Measurements from ENCODE around the gene RPP30.
A peak's percentile ranks its signal among the peaks of the same experiment; 100 is the strongest.

RPP30 gene

DNA sequence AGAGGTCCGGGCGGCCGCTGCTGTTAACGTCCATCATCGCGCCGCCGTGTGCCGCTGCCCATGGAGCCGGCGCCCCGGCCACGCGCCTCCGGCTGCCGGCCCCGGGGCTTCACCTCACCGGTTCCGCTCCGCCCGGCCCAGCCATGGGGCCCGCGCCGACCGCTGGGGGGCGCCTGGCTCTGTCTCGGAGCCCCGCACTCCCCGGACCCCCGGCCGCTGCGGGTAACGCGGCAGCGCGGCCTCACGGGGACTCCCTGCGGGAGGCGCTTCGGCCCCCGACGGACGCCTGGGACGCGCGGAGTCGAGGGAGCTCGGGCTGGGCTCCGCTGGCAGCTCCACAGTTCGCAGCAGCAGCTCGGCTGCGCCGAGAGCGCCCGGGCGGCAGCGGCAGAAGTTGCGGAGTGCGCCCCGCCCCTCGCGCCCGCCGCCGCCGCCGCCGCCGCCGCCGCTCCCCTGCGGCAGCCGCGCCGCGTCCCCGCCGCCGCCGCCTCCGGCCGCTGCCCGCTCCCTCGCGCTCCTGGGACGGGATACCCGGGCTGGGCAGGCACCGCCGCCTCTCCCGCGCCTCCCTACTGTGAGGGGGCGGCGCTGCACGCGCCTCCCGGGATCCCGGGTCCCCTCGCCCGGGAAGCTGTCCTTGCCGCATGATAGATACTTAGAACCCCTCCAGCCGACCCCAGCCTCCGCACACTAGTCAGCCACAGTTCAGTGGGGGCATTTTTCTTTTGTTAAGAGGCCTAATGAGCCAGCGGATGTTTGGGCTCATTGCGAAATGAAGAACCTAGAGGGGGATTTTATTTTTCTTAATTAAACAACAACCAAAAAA lies 13.9 kb upstream of the RPP30 start, which contains the start of gene HTR7:
Gene HTR7 (minus strand): TSS at position 405 of the 826 bp plus-strand sequence. CDS start 368 bp downstream, at position 37.
- TF ChIP-seq GATA1 (IDR thresholded peaks at IDR 0.05; ENCODE audit: low read depth, low read length) (no peak), POLR2A (IDR thresholded peaks at IDR 0.05; ENCODE audit: low read length) (no peak)
- DNase-seq: peak; percentile 35 to 69

DNA sequence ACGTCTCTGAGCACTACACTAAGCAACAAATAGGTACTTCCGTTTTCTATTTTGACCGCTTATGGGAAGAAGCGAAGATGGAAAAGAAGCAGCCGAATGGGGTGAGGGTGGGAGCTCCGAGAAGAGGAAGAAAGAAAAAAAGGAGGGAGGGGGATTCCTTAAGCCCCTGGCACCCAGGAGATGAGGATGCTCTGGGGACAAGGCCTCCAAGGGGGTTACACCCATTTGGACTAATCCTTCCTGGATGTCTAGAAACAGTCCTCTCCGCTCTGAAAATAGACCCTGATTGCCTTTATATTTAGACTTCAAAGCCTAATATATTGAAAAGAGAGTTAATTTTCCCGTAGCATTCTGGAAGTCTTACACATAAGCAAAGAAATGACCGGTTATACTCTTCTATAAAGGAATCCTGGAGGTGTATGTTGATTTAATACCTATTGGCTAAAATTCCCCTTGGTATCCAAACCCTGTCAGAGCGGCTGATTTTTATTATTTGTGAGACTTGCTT lies 13.3 kb upstream of the RPP30 start:
- DNase-seq: no peak
- TF ChIP-seq POLR2A (IDR thresholded peaks at IDR 0.05; ENCODE audit: low read length): no peak
- TF ChIP-seq GATA1 (IDR thresholded peaks at IDR 0.05; ENCODE audit: low read depth, low read length): no peak

DNA sequence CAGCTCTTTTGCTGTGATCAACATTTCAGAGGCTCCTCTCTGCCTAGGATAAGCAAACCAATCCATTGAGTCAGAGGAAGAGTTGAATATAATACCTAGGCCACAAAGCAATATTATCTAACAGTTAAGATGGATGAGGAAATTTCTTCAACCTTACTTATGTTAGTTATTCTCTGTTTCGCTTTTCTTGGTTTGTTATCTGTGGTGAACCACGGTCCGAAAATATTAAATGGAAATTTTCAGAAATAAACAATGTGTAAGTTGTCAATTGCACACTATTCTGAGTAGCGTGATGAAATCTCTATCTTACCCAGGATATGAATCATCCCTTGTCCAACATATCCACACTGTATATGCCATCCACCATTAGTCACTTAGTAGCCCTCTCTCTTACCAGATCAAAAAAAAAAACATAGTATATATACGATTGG lies 12.4 kb upstream of the RPP30 start:
- no peak for DNase-seq
- TF ChIP-seq POLR2A (IDR thresholded peaks at IDR 0.05; ENCODE audit: low read length): no peak
- no peak for TF ChIP-seq GATA1 (IDR thresholded peaks at IDR 0.05; ENCODE audit: low read depth, low read length)

DNA sequence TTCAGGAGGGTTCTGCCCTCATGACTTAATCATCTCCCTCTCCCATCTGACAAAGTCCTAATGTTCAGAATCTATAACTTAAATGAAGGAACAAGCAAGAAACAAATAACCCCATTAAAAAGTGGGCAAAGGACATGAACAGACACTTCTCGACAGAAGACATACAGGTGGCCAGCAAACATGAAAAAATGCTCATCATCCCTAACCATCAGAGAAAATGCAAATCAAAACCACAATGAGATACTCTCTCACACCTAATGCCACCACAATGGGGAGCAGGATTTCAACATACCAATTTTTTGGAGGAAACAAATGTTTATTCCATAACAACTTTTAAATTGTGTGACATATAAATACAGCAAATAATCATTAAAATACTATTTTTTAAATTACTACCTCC lies 11.0 kb upstream of the RPP30 start:
- TF ChIP-seq POLR2A (IDR thresholded peaks at IDR 0.05; ENCODE audit: low read length) (no peak), GATA1 (IDR thresholded peaks at IDR 0.05; ENCODE audit: low read depth, low read length) (no peak)
- no peak for DNase-seq

DNA sequence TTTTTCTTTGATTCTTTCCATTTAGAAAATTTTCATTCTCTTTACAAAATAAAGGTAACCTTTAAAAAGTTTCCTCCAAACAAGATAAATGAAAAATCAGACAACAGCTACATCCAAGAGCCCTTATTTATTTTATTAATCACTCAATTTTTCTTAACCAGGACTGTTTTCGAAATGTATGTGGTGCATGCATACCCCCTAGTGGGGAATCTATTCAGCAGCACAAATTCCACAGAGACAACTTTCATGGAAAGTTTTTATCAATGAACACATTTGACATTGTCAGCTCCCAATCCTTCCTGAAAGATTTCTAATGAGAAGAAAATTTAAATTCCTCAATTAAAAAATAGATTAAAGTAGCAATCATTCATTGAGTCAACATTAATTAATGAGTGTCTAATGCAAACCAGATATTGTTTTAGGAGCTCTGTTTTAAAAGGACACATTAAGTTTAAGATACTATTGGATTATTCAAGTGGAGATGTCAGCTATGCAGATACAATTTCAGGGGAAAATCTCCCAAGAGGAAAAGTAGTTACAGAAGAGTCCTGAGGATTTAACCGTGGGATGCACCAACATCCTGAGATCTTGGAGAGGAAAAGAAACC lies 8.8 kb upstream of the RPP30 start:
- DNase-seq: peak in 1 of 2 experiments; percentile 26
- TF ChIP-seq POLR2A (IDR thresholded peaks at IDR 0.05; ENCODE audit: low read length) (no peak), GATA1 (IDR thresholded peaks at IDR 0.05; ENCODE audit: low read depth, low read length) (no peak)

DNA sequence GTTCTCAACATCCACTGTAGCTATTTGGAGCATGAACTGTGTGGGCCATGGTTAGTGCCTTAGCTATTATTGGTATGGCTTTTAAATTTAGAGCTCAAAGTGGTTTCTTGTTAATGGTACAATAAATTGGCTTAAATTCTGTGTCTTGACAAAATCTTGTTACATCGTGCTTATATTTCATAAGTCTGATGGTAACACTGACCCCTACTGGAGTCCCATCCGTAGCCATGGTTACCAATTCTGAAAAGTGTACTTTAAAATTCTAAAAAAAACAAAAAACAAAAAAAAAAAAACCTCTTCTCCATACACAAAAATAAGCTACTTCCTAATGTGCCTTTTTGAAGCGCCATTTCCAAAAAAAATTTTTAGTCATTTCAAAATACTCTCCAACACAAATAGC lies 6.4 kb upstream of the RPP30 start:
- peak in 1 of 2 experiments; percentile 11 for DNase-seq
- TF ChIP-seq GATA1 (IDR thresholded peaks at IDR 0.05; ENCODE audit: low read depth, low read length) (no peak), POLR2A (IDR thresholded peaks at IDR 0.05; ENCODE audit: low read length) (no peak)

DNA sequence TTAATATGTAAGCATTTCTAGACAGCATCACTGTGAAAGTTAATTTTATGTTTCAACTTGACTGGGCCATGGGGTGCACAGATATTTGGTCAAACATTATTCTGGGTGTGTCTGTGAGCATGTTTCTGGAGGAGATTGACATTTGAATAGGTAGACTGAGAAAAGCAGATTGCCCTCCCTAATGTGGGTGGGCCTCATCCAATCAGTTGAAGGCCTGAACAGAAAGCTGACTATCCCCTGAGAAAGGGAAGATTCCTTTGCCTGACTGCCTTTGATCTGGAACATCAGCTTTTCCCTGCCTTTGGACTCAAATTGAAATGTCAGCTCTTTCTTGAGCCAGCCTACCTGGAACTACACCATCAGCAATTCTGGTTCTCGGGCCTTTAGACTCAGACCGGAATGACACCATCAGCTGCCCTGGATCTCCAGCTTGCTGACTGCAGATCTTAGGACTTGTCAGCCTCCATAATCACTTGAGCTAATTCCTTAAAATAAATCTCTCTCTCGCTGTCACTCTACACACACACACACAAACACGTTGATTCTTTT lies 5.7 kb upstream of the RPP30 start:
- TF ChIP-seq POLR2A (IDR thresholded peaks at IDR 0.05; ENCODE audit: low read length): no peak
- TF ChIP-seq GATA1 (IDR thresholded peaks at IDR 0.05; ENCODE audit: low read depth, low read length): no peak
- no peak for DNase-seq

DNA sequence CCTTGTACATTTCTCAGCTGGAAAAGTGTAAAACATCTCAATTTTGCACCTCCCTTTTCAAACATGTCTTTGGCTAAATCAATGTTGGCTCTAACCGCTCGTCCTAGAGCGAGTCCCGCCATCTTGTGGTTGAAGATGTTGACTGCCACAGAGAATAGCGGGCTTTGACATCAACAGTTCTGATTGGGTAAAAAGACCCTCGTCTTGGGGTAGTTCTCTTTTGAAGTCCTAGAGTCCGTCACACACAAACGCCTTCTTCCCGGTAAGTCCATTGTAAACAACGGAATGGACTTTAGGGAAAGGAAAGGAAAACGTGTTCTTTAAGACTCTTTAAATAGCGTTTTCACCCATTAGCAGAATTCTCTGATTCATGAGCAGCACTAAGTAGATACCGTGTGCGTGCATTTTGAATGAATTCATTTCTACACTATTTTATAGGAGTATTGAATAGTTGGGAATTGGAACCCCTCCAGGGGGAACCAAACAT lies 452 bp upstream of the RPP30 start:
- peak; percentile 58 to 70 for DNase-seq
- TF ChIP-seq POLR2A (IDR thresholded peaks at IDR 0.05; ENCODE audit: low read length): no peak
- no peak for TF ChIP-seq GATA1 (IDR thresholded peaks at IDR 0.05; ENCODE audit: low read depth, low read length)

DNA sequence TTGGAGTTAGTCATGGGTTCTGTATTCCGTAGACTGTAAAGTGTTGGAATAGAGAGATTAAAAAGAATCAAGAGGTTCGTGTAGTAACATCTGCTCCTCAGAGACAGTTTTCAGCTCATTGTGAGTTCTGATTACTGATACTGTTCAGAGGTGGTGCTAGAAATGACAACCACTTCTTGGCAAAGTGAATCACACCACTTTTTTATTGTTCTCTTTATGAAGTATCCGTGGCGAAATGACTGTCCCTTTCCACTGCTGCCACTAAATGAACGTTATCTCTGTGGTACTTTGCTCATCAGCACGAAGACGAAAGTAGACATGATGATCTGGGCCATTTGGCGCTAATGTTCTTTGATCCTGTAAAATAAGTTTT lies 860 bp downstream of the RPP30 start:
- DNase-seq: peak; percentile 49 to 58

DNA sequence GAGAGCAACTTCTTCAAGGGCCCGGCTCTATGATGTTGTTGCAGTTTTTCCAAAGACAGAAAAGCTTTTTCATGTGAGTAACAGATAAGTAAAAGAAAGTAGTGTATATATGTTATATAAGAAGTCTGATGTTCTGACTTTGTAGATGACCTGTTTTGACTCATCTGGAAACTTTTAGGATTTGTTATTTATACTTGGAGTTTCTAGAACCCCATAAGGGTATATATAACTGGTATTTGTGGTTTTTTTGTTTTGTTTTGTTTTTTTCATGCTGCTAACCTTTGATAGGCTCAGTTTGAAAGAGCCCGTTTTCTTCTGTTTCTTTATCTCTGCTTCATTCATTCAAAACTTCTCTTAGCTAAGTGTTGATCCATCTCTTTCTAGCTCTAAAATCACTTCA lies 7.3 kb downstream of the RPP30 start:
- no peak for DNase-seq
- TF ChIP-seq GATA1 (IDR thresholded peaks at IDR 0.05; ENCODE audit: low read depth, low read length) (no peak), POLR2A (IDR thresholded peaks at IDR 0.05; ENCODE audit: low read length) (no peak)

More for the DNA sequence above, 860 bp downstream of the RPP30 start:
- TF ChIP-seq GATA1 (IDR thresholded peaks at IDR 0.05; ENCODE audit: low read depth, low read length) (no peak), POLR2A (IDR thresholded peaks at IDR 0.05; ENCODE audit: low read length) (no peak)

DNA sequence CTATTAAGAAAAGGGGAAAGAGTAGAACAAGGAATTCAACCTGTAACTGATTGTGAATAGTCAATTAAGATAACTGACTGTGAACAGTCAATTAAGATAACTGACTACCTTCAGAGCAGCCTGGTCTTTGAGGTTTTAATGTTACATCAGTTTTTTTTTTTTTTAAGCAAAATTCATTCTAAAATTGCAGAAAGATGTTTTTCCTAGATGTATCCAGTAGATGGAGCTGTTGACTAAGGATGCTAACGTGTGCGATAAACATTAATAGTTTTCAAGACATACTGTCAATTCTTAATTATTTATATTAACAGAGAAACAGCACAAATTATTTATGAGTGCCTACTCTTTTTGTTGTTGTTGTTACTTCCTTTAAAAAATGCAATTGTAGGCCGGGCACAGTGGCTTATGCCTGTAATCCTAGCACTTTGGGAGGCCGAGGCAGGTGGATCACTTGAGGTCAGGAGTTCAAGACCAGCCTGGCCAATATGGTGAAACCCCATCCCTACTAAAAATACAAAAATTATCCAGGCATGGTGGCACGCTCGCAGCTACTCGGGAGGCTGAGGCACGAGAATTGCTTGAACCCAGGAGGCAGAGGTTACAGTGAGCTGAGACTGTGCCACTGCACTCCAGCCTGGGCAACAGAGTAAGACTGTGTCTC lies 8.4 kb downstream of the RPP30 start:
- peak; percentile 43 to 69 for DNase-seq

DNA sequence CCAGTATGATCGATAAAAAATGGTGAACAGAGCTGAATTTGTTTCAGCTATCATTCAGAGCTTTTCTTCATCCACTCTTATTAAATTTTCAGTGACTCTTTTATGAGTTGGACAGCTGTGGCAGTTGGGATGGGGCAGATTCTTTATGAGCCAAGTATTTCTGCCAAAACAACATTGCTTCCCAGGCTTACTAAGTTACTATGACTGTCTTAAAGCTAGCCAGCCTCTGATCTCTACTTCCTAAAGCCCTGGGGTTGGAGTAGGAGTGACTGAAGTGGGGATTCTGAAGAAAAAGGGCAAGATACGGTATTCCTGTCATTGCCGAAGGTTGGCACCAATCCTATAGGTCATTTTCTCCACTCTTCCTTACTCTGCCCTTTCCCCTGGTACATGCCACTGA lies 12.7 kb downstream of the RPP30 start:
- no peak for TF ChIP-seq POLR2A (IDR thresholded peaks at IDR 0.05; ENCODE audit: low read length)
- no peak for TF ChIP-seq GATA1 (IDR thresholded peaks at IDR 0.05; ENCODE audit: low read depth, low read length)
- DNase-seq: no peak

DNA sequence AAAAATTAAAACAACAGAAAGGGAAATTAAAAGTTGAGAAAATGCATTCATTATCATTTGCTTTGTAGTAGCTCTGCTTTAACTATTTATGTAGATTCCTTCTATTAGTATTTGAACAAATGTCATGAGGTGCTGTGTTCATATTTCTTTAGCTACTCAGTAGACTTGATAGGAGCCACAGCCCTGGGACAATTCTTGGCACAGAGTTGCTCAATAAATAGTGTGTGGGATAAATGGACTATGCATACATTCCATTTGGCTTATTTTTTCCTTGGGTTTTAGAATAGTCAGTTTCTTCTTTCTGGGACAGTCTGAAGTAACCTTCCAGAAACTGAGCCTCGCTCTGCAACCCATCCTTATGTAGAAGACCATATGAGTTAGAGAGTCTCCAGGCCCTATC lies 13.4 kb downstream of the RPP30 start:
- DNase-seq: no peak
- TF ChIP-seq POLR2A (IDR thresholded peaks at IDR 0.05; ENCODE audit: low read length): no peak
- no peak for TF ChIP-seq GATA1 (IDR thresholded peaks at IDR 0.05; ENCODE audit: low read depth, low read length)

DNA sequence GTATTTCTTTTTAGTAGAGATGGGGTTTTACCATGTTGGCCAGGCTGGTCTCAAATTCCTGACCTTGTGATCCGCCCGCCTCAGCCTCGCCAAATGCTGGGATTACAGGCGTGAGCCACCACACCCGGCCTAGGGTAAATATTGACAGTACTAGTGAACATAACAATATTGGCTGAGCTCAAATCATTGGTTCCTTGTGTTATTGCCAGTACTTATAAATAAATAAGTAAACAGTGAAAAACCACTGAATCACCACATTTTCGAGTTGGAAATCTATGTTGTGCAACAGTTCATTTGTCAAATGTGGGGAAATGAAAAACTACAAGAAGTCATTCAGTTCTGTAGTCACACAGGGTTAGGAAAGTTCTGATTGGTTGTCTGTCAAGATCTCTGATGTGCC lies 15.8 kb downstream of the RPP30 start:
- no peak for TF ChIP-seq POLR2A (IDR thresholded peaks at IDR 0.05; ENCODE audit: low read length)
- no peak for TF ChIP-seq GATA1 (IDR thresholded peaks at IDR 0.05; ENCODE audit: low read depth, low read length)
- DNase-seq: no peak
